ENCODE results near the gene RPGRIP1L.
A peak's percentile ranks its signal among the peaks of the same experiment; 100 is the strongest.

RPGRIP1L gene

GRCh38 chr16:53563426-53563825 lies 140.2 kb downstream of the RPGRIP1L start:
- TF ChIP-seq CTCF (IDR thresholded peaks at IDR 0.05): no peak
- H3K27ac ChIP-seq: no peak overlapping the region
- no peak for DNase-seq (ENCODE audit: low spot score)
- no peak overlapping the region for H3K4me3 ChIP-seq

GRCh38 chr16:53561101-53561888 lies 142.4 kb downstream of the RPGRIP1L start:
- H3K27ac ChIP-seq: no peak overlapping the region
- H3K4me3 ChIP-seq: no peak overlapping the region
- no peak for DNase-seq (ENCODE audit: low spot score)
- no peak for TF ChIP-seq CTCF (IDR thresholded peaks at IDR 0.05)

DNA sequence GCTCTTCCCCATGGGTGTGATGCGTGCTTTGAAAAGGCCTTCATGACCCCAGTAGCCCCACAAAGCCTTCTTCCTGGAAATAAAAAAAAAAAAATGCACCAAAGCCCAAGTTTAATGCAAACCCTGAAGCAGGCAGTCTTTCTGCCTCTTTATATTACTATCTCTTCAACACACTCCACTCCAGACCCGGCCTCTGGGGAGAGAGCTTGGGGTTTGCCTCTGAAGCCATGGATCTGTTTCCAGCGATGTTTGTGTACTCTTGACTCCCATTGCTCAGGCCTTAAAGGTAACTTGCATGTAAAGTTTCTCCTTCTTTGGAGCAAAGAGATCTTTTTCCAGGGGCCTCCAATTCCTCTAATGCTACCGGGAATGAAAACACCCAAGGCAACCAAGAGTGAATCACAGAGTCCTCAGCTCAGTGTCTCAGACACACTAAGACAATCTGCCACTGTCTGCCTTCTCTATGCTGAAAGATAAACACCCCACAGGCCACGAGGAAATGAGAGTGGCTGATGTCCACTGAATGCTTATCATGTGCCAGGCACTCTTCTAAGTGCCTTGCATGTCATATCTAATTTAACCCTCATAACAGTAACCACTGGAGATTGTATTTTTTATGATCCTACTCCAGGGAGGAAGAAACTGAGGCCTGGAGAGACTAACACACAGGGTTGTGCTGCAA lies 144.2 kb downstream of the RPGRIP1L start:
- no peak for DNase-seq (ENCODE audit: low spot score)
- H3K27ac ChIP-seq: no peak overlapping the region
- H3K4me3 ChIP-seq: no peak overlapping the region
- no peak for TF ChIP-seq CTCF (IDR thresholded peaks at IDR 0.05)

DNA sequence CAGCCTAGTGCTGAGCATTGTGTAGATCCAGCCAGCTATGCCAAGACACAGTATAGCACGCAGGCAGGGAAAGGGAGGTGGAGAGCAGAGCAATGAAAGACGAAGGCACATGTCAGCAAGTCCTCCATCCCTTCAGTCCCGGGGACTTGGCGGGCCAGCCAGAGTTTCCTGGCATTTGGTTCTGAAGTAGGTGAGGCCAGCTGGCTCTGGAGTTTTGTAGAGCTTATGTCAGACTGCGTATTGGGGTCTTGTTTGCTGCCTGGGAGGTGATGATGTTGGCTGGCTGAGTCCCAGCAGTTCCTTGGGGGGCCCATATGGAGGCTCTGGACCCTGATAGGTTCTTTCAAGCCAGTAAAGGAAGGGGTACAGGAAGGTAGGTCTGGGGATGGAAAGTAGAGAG lies 144.9 kb downstream of the RPGRIP1L start:
- TF ChIP-seq CTCF (IDR thresholded peaks at IDR 0.05): no peak
- Histone ChIP-seq H3K27ac (no peak overlapping the region), H3K4me3 (no peak overlapping the region)
- no peak for DNase-seq (ENCODE audit: low spot score)

DNA sequence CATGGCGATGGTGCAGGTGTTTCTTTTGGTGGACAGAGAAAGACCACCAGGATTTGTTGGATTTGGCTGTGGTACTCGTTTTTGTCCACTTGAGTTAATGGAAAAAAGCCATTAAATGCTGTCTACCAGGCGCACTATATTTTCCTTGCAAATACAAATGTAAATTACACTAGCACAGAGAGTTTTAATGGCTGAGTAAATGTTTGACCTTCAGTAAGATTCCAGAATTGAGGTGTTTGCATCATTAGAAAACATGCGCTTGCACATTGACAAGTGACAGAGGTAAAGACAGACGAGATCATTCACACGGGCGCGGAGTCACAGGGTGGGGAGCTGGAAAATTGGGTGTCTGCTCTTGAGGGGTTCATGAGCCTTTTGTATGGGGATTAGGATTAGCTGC lies 147.1 kb downstream of the RPGRIP1L start:
- Histone ChIP-seq H3K27ac (no peak overlapping the region), H3K4me3 (no peak overlapping the region)
- no peak for DNase-seq (ENCODE audit: low spot score)
- TF ChIP-seq CTCF (IDR thresholded peaks at IDR 0.05): no peak

DNA sequence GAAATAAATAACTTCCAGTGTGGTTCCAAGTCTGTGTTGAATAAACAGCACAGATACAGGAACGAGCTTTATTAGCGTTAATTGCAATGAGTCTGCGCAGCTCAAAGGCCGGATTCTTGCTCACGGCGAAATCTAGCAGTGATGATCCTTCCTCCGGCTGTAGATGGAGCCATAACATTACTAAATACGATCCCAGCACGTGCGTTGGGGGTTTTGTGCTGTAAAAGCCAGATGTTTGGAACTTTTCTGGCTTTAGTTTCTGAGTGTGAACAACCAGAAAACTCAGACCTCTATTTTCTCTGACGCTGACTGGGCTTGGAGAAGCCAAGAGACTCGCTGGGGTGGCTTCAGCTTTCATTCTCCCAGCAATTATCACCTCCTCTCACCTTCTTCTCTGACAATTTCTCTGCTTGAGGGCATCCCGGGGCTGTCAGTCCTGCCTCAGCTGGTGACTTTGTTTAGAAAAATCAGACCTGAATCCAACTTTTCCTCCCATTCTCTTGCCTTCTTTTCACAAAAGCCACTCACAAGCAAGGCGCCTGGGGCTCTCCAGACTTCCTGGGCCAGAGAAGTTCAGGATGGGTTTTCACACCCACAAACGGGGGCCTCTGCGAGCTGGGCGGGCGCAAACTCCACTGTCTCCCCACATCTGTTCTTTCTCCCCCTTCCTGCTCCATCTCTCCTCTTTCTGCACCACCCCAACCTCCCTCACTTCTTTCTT lies 153.5 kb downstream of the RPGRIP1L start:
- H3K4me3 ChIP-seq: no peak overlapping the region
- H3K27ac ChIP-seq: no peak overlapping the region

More for the DNA sequence above, 153.5 kb downstream of the RPGRIP1L start:
- DNase-seq (ENCODE audit: low spot score): no peak
- peak; percentile 50 for TF ChIP-seq CTCF (IDR thresholded peaks at IDR 0.05)
